ENCODE measurements around the gene C20orf96.
A peak's percentile ranks its signal among the peaks of the same experiment; 100 is the strongest.

The C20orf96 gene

GRCh38 chr20:312067-312466 lies 21.5 kb upstream of the C20orf96 start:
- no peak for DNase-seq

- DNase-seq: no peak
Observed at GRCh38 chr20:311609-312008, 21.1 kb upstream of the C20orf96 start.

GRCh38 chr20:310645-311044 lies 20.1 kb upstream of the C20orf96 start:
- no peak for DNase-seq

GRCh38 chr20:309841-310644 lies 19.5 kb upstream of the C20orf96 start:
- DNase-seq: peak; percentile 28

- DNase-seq: no peak
Observed at GRCh38 chr20:309306-309840, 18.8 kb upstream of the C20orf96 start.

GRCh38 chr20:308427-309038 lies 18.0 kb upstream of the C20orf96 start:
- DNase-seq: no peak

- no peak for DNase-seq
Observed at GRCh38 chr20:305745-306144, 15.2 kb upstream of the C20orf96 start.

GRCh38 chr20:301886-302848 lies 11.6 kb upstream of the C20orf96 start:
- DNase-seq: no peak

GRCh38 chr20:300345-300990 lies 9.9 kb upstream of the C20orf96 start:
- no peak for DNase-seq

- DNase-seq: no peak
Observed at GRCh38 chr20:298776-299391, 8.3 kb upstream of the C20orf96 start.

GRCh38 chr20:297925-298775 lies 7.6 kb upstream of the C20orf96 start:
- DNase-seq: peak; percentile 92

GRCh38 chr20:297098-297924 lies 6.8 kb upstream of the C20orf96 start, which contains the start of gene ZCCHC3:
TSS of gene ZCCHC3 (plus strand) at chr20:297570. CDS start at chr20:297587, 17 bp downstream.
- peak; percentile 94 for DNase-seq

- DNase-seq: no peak
Observed at GRCh38 chr20:295804-296203, 5.3 kb upstream of the C20orf96 start.

- no peak for DNase-seq
Observed at GRCh38 chr20:294602-295001, 4.1 kb upstream of the C20orf96 start.

GRCh38 chr20:289693-290083 lies 862 bp downstream of the C20orf96 start:
- DNase-seq: no peak

GRCh38 chr20:288956-289692 lies 1.4 kb downstream of the C20orf96 start:
- DNase-seq: no peak

- no peak for DNase-seq
Observed at GRCh38 chr20:286508-286907, 4.0 kb downstream of the C20orf96 start.

- DNase-seq: no peak
Observed at GRCh38 chr20:284172-284571, 6.4 kb downstream of the C20orf96 start.
